NCI-H1092 treated with DMSO at 0.1 percent for 48 hours (cell line): Measurements from ENCODE around the gene SEC24D.

Experiments
- DNase-seq: peaks from one replicate; lab custom pipeline; 2025; lab: John Stamatoyannopoulos, UW

SEC24D gene

DNA sequence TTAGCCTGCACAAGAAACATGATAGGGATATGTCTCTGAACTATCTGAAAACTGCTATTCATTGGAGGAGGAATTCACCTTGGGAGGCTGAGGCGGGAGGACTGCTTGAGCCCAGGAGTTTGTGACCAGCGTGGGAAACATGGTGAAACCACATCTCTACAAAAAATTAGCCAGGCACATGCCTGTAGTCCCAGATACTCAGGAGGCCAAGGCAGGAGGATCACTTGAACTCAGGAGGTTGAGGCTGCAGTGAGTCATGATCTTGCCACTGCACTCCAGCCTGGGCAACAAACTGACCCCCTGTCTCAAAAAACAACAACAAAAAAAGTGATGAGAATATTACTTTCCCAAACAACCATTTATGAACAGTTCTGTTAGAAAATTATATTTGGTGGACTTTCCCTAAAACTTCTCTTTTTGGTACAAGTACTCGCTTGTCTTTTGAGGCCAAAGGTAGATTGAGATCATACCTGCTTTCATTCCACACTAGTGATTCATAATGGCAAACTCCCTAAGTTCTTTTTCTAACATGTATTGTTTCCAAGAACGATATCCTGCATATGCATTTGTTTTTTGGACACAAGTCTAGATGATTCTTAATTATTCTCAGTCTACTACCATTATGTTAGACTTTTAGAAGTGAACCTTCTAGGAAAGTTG lies 117.3 kb downstream of the SEC24D start:
- no peak for DNase-seq

DNA sequence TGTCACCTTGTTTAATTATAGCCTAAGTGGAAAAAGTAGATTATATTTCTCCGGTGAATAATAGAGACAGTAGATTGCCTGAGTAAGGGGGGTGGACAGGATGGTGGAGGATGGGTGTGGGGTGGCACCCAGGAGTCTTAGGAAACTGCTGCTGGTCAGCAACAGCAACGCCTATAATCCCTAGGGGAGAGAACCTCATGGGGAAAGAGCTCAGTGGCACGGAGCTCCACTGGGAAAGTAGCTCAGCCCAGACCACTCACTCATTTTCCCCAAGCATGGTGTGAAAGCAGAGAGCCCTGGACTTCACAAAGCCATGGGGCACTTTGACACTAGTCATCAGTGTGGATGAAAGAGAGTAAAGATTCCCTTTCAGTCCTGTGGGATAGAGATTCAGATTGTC lies 119.6 kb downstream of the SEC24D start:
- DNase-seq = no peak

DNA sequence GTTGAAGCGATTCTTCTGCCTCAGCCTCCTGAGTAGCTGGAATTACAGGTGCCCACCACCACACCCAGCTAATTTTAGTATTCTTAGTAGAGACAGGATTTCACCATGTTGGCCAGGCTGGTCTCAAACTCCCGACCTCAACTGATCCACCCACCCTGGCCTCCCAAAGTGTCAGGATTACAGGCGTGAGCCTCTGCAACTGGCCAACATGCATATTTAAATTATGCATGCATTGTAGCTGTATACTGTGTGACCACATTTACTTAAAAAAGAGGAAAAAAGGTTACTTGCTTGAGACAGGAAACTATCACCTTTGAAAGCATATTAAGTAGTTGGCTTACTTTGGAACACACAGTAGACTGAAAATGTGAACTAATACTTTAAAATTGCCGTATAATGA lies 121.2 kb downstream of the SEC24D start:
- no peak for DNase-seq

DNA sequence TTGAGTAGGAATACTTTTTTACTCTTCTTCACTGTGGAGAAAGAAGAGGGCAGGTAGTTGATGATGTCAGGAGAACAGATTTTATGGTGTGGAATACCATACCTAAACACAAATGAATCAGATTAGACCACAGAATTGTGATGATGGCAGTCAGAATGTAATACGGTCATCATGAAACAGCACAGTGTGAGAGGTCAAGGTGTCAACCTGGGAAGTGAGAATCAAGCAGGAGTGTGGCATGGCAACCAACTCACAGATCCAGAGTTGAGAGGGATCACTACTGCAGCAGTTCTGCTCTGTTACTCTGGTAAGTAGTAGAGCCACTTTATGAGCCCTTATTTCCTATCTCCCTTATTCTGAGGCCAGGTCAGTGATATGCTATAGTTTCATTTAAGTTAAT lies 123.1 kb downstream of the SEC24D start:
- DNase-seq = no peak

DNA sequence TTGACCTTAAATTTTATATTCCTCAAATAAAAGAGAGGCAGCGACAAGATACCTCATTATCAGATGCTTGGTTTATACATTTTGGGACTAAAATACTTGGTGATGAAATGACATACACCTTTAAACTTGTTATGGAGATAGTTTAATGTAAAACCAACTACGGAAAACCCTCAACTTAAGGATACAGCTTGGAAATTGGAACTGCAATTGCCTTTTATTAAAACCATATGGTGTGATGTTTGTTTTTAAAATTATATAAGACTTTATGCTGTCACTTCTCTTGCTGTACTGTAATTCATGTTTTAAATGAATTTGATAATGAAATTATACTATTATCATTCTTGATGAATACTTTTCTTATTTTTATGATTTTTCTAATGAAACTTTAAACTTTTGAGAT lies 124.9 kb downstream of the SEC24D start:
- DNase-seq = no peak

DNA sequence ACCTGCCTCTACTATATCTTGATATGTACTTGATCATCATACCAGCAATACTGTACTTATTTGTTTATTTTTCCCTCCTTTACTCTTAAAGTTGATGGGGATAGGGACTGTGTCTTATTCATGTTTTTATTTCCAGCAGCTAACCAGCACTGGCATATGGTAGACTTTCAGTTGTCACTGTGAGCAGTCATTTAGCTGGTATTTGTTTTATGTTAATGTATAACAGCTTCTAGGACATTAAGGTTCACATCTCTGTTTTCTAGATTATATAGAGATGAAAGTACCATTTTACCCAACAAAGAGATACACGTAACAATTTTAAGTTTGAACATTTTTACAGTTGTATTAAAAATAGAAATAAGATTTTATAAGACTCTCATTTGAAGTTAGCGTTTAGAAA lies 132.8 kb downstream of the SEC24D start:
- no peak for DNase-seq

DNA sequence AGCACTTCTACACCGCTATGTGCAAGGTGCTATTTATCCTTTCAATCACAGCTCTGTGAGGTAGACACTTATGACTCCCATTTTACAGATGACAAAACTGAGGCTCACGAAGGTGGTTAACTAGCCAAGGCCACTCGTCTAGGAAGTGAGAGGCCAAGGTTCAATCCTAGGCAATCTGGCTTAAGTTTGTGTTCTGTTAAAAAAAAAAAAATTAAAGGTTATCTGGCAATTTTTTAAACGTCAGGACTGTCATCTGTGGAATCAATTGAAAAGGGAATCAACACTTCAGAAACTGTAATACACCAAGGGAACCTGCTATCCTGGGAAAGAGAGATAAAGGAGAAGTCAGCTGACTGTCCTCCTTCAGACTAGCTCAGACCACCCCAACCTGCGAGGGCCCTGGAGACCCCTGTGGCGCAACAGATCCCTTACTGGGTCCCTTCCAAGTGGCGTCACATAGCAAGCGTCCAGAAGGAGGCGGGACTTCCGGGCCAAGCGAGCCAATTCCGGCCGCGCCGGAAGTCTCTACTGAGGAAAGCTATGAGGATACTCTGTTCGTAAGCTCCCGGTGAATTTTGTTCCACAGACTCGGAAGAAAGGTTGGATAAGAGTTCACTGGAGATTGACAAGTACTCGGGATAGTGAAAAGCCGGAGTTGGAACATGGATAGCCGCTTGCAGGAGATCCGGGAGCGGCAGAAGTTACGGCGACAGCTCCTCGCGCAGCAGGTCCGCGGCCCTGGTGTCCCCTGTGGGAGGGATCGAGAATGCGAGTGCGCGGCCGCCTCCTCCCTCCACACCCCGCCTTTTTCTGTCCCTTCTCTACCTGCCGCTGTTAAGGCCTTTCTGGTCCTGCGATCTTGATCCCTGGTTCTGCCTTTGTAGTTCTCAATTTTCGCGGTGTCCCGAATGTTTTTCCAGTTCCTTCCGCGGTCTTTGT lies 150.8 kb downstream of the SEC24D start, which contains the start of gene METTL14:
Gene METTL14, plus strand, starts transcription at position 520 of the 939 bp plus-strand sequence. Its CDS starts 143 bp downstream, at position 663.
- DNase-seq = peak; percentile 91

DNA sequence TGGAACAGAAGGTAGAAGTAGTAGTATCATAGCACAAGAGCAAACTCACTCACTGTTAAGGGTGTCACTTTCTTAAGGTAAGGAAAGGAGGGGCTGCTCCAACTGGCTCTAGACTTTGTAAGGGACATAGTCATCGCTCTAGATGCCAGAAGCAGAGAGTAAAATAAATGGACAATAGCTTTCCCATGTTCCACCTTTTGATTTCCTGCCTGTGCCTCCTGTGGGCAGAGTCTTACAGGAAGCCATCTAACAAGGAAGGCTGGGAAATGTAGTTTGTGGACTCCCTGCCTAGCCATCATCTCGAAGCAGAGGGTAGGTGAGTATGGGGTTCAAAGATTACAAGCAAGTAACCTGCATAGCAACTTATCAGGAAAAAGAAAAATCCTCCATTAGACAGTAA lies 152.4 kb downstream of the SEC24D start:
- DNase-seq = peak; percentile 12

DNA sequence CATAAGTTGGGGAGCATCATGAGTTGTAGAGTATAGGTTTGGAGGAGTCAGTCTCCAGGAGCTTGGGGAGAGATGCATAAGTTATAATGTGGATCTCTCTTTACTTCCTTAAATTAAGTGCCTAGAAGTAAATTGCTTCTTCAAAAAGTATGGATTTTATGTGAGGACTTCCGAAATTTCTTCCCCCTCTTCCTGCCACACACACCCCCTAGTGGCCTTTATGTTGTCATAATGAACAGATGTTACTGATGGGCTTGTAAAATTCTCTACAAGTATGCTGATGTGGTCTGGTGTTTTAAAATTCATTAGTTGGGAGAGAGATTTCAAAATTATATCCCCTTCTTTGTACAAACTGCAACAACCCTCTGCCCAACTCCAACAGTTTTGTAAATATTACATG lies 153.0 kb downstream of the SEC24D start:
- peak; percentile 22 for DNase-seq

DNA sequence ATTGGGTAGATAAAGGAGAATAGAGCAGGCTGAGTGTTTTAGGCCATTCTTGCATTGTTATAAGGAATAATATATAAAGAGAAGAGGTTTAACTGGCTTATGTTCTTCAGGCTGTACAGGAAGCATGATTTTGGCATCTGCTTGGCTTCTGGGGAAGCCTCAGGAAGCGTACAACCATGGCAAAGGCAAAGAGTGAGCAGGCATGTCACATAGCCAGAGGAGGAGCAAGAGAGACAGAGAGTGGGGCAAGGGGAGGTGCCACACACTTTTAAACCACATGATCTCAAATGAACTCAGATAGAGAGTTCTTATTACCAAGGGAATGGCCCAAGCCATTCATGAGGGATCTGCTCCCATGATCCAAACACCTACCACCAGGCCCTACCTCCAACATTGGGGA lies 155.1 kb downstream of the SEC24D start:
- DNase-seq = no peak

DNA sequence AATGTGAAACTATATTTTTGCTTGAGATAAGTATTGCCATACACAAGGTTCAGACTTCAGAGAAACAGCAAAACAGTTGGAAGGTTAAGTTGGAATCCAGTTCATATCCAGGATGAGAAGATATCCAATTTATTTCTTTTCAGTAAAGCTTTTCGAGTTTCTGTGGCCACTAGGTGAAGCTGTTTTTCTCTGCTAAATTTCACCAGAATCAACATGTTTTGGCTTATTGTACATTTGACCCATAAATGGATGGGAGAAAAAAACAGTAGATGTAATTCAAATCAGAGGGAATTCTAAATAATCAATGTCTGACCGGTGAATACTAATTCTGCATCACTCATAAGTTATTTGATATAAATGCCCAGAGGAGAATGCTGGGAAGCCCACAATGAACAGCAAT lies 159.8 kb downstream of the SEC24D start:
- DNase-seq = no peak
